A172 (cell line): Measurements from ENCODE around the gene FAM149B1. TPM values are rescaled to one million over a fixed set of nuclear protein-coding genes. Genes with fewer than 3 reads are reported as not detected.
"Not testable (repeated sequence)": the region's sequence is repeated elsewhere in the genome, so short reads cannot be mapped to it uniquely, and the experiment has no call there.

Experiments used
- DNase-seq: peaks from one replicate; pipeline ENCODE4 v3.0.0-alpha.2; 2015; ENCODE audit warnings: low spot score
- total RNA-seq: library from RNA; depleted of rRNA; stranded (reverse); fragments of >200 nt; shearing (Covaris generic); gene quantifications from 2 replicates; pipeline ENCODE4 v1.2.3, GENCODE V29; 2014

FAM149B1 gene
- total RNA-seq, 1 experiment from 2014 or later: 10.4 TPM

DNA sequence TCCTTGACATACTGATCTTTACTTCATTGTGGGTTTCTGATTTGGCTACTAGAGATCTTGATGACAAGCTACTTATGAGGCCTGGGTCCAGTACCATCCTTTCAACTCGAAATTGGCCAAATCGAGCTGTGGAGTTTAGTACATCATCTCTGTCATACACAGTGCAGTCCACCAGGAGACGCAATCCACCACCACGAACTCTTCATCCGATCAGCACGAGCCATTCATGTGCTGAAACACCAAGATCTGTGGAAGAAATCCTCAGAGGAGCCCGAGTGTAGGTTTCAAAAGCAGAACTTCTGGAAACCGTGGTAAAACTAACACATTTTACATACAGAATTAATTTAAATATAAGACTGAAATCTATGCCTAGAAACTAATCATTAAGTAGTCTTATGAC is 65.0 kb downstream of the FAM149B1 start:
- no peak for DNase-seq

DNA sequence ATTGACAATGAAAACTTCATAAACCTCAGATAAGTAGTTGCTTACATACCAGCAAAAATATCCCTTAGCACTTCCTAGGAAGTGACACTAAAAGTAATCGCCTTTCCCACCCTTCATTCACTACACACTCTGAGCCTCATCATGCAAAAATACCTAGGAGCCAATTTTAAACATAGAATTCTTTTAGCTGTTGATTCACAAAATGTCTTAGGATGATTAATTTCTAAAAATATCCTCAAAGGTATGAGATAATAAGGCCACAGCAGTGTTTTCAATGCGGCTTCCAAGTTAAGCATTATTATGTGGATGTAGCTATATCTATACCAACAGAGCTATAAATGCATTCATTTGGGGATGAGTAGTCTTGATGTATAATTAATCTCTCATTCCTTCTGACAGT is 66.0 kb downstream of the FAM149B1 start:
- DNase-seq: no peak

DNA sequence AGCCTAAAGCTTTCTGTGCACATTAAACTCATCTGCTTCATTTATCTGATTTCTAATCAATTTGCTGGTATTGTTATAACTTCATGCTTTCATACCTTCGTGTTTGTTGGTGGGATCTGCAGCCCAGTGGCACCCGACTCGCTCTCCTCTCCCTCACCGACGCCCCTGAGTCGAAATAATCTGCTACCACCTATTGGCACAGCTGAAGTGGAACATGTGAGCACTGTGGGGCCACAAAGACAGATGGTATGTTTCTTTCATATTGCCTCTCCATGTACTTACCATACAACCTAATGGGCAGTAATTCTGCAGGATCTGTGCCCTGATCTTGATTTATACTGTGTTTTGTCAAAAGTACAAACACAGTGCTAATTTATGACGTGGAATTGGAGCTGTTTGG is 66.8 kb downstream of the FAM149B1 start:
- DNase-seq: no peak

DNA sequence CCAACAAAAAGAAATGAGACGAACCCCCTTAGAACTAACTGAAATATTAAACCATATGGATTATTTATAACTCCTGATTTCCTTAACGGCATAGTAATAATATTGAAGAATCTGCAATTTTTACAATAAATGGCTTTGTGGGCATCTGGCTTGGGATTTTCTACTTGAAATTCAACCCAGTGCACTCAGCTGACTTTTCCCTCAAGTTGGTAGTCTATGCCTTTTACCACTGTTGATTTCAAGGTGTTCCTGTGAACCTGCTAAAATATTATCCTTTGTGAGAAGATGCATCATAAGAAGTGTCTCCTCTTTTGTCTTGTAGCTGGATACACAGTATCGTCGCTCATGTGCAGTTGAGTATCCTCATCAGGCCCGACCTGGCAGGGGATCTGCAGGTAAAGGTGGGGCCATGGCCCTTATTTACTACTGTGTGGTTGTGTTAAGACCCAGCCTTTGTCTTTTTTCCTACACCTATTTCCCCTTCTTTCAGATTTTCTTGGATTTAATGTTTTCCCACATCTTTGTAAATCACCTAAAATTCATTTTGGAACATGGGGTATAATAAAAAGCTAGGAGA is 71.2 kb downstream of the FAM149B1 start:
- DNase-seq: no peak

DNA sequence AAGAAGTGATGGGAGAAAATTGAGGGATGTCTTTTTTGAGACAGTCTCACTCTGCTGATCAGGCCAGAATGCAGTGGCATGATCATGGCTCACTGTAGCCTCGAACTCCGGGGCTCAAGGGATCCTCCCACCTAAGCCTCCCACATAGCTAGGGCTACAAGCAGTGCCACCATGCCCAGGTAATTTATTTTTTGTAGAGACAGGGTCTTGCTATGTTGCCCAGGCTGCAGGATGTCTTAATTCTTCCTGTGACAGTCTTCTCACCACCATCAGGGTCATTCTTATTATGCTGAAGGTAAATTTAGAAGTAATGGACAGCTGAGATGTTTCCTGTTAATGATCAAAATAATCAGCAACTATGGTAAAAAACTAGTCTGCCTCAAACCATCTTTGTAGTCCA is 72.0 kb downstream of the FAM149B1 start:
- DNase-seq: no peak

DNA sequence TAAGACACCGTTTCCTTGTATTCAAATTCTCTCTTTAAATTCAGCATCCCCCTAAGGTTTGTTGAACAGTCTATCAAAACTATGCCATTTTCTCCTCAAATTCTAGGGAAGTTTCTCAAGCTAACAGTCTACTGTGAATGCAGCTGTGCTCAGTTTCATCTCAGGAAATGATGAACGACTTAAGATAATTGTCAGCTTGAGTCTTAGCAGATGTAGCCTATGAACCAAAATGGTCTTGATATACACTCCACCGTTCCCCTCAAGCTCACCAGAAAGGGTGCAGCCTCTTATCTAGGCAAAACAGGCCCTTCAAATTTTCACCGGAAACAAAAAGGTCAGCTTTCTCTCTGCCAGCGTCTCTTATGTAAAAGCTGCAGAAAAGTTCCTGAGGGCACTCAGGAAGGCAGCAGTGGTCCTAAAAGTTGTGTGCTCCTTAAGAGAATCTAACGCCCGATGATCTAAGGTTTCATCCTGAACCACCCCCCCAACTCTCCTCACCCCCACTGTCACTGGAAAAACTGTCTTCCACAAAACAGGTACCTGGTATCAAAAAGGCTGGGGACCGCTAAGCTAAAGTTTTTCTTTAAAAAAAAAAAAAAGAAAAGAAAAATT is 77.1 kb downstream of the FAM149B1 start:
- DNase-seq: no peak

DNA sequence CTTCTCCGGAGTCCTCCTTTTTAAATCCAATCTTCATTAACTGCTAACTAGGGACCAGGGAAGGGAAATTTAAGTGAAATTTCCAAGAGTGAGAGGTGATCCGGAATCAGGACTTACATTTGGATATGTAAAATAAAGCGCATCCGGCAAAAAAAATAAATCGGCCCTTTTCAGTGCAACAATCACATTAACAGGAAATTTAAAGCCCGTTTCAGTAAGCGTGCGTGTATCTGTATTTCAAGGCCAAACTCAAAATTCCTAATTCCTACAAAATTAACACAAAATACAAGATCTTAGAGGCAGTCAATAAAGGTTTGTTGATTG is 78.4 kb downstream of the FAM149B1 start:
- DNase-seq: no peak

DNA sequence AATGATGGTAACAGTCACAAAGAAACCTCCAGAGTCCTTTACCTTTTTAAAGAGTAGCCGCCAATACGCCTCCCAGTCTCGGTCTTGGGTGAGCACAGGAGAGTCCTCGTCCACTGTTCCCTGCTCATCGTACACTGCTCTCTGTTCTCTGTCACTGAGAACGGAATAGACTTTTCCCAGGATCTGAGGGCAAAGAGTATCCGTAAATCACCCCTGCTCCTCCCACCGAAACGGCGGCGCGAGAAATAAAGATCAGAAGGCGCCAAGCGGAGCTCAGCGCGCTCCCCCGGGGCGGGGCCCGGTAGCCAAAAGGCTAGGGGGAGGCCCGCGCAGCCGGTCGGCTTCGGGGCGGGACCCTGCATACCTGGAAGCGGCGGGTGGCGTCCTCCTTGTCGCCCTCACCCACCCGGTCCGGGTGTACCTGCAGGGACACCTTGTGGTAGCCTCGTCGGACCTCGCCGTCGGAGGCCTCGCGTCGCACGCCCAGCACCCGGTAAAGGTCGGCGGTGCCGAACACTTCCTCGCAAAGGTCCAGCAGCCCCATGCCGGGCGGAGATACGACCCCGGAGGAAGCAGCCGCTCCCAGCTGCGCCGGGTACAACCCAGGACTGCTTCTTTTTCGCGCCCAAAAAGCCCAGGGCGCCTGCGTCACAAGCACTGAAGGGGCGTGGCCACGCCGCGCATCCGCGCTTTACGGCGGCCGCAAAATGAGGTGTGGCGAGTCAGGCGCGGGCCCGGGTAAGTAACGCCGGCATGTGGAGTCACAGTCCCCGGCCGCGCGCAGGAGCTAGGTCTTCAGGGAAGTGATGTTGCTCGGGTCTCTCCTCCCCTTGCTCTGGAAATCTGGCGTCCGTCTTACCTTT is 79.0 kb downstream of the FAM149B1 start, which contains the start of gene DNAJC9:
TSS of gene DNAJC9 (minus strand) at position 610 of the 863 bp plus-strand sequence. CDS start at position 544, 66 bp downstream.
- DNase-seq: peak; percentile 87

DNA sequence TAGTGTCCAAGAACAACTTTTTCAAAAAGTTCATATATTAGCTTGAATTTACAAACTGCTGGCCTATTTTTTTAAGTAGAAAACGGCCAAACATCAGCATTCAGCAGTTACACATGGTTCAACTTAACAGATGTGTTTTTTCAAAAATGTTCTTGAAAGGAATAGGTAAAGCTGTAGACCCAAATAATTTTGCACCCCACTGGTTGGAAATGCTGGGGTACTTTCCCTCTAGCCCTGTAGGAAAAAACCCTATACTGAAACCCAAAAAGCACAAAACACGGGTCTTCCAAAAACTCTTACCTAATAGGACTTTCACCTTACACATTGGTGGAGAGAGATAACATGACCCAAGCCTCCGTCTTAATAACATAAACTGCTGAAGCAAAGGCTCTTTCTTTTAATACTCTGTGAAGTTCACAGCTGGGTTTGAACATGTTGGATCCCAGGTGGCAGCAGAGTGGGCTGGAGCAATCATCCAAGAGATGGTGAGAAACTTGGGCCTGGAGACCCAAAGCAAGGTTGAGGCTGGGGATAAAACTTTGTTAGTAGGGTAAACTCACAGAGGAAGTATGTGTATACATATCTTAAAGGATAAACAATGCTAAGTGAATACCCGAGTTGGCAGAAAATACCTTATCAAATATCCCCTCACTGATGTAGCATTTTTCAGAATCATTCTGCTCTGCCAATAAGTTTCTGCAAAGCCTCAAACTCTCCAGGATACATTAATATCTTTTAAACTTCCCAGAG is 79.8 kb downstream of the FAM149B1 start:
- peak; percentile 16 for DNase-seq

DNA sequence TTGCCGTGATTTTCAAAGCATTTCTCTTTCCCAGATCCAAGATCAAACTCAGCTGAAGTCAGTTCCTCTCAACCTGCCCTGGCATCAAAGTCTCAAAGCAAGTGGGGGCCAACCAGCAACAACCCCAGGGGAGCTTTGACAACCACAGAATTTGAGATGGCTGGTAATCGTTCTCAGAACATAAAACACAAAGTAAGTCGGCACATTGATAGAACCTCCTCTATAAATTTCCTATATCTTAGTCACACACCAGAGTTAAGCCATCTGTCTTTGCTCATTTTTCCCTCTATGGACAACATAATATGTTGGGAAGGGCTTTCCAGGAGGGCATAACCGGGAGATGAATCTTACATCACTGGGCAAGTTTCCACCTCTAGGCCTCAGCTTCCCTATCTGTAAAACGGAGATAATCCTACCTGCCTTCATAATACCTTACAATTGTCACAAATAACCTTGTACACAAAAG is 80.4 kb downstream of the FAM149B1 start:
- DNase-seq: no peak

DNA sequence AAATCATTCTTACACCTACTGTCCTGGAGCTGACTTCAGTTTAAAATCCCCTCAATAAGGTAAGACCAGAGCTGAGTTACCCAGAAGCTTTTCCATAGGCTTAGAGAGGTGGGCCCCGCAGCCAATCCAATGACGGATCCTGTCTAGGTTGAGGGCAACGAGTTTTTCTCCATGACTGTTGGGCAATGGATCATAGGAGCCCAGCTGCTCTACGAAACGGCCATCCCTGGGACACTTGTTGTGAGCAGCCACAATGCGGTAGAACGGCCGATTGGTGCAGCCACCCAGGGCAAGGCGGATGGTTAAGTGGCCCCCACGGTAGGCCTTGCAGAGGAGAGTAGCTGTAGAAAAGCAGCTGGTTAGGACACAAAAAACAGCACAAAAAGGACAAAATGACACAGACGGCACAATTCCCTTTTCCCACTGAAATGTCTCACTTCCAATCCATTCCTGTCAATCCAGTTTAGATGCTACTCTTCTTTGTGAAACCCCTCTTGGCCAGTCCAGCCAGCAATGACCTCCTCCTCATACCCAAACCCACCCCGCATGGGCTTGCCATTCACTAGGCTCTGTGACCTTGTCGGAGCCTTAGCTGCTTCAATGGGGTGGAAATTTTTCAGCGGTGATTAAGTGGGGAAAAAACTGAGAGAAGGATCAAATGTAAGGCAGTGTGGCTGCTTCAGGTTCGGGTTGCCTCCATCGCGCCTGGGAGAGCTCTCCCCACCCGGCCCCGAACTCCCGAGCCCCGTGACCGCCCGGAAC is 83.9 kb downstream of the FAM149B1 start:
- no peak for DNase-seq

DNA sequence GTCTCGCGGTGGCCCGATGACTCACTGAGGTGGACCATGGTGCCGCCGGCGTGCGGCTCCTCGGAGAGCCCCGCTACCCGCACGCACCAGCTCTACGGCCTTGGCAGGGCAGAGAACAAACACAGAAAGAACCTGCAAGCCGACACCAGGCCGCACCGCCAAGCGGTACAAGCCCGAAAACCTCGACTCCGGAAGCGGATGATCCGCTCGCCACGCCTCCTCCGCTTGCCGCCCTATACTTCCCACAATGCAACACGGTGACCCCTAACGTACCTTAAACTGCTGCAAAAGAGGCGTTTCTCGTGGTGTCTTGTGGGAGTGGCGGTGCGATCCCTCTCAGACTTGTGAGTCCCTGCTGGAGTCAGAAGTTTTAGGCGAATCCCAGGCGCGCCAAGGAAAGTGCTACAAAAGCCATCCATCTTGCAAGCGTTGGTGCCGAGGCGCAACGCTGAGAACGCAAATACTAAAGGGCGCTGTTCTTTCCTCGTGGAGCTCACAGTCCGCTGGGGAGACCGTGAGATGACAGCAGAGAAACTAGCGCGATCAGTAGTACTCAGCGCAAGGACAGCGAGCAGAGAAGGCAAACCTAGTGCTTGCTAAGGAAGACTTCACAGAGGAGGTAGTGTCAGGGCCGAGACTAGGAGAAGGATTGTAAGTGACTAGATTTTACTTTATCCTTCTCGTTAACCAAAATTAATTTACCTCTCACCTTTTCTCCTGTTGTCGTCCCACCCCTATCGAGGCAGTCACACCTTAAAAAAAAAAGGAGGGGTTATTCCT is 84.7 kb downstream of the FAM149B1 start, which contains the start of gene MRPS16:
TSS of gene MRPS16 (minus strand) at position 200 of the 780 bp plus-strand sequence. CDS start at position 38, 162 bp downstream.
- peak; percentile 95 for DNase-seq

DNA sequence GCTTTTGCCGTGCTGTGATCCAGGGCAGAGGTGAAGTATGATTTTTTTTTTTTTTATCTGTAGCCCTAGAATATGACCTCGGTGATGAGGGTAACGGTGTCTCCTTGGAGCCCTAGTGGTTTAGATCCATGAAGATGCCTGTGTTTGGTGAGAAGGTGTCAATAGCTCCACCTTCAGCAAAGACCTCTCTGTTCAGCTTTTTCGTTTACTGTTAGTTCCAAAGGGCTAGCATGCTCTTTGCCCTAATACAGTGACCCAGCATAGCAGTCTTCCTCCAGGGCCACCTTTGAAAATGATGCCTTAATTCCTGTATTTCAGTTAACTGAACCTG is 85.3 kb downstream of the FAM149B1 start:
- peak; percentile 22 for DNase-seq

DNA sequence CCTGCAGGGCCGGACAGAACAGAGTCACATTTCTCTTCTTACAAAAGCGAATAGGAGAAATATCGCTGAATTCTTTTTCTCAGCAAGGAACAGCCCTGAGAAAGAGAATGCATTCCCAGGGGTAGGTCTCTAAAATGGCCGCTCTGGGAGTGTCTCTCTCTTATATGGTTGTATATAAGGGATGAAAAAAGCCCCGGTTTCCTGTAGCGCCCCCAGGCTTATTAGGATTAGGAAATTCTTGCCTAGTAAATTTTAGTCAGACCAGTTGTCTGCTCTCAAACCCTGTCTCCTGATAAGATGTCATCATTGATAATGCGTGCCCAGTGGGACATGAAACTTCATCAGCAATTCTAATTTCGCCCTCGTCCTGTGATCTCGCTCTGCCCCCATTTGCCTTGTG is 90.7 kb downstream of the FAM149B1 start:
- not testable (repeated sequence) for DNase-seq

DNA sequence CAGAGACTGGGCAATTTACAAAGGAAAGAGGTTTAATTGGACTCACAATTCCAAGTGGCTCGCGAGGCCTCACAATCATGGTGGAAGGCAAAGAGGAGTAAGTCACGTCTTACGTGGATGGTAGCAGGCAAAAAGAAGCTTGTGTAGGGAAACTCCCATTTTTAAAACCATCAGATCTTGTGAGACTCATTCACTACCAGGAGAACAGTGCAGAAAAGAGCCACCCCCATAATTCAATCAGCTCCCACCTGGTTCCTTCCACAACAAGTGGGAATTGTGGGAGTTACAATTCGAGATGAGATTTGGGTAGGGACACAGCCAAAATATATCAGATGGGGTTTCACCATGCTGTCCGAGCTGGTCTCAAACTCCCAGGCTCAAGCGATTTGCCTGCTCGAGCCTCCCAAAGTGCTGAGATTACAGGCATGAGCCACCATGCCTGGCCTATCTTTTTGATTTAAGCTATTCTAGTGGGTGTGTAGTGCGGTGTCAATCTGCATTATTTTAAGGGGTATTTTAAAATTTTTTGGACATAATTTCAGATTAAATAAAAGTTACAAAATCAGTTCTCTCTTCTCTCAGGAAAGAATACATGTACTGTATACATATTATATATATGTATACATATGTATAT is 93.6 kb downstream of the FAM149B1 start:
- DNase-seq: no peak

DNA sequence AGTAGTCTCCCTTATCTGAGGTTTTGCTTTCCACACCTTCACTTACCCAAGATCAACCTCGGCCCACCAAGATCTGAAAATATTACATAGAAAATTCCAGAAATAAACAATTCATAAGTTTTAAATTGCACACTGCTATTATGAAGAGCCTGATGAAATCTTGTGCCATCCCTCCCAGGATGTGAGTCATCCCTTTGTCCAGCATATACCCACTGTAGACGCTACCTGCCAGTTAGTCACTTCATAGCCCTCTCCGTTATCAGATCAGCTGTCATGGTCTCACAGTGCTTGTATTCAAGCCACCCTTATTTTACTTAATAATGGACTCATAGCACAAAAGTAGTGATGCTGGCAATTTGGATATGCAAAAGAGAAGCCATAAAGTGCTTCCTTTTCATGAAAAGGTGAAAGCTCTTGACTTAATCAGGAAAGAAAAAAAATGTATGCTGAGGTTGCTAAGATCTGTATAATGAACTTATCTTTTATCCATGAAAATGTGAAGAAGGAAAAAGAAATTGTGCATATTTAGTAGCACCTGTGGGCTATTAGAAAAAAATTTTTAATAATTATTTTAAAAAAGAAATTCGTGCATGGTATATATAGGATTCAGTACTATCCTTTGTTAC is 94.3 kb downstream of the FAM149B1 start:
- DNase-seq: peak; percentile 96

DNA sequence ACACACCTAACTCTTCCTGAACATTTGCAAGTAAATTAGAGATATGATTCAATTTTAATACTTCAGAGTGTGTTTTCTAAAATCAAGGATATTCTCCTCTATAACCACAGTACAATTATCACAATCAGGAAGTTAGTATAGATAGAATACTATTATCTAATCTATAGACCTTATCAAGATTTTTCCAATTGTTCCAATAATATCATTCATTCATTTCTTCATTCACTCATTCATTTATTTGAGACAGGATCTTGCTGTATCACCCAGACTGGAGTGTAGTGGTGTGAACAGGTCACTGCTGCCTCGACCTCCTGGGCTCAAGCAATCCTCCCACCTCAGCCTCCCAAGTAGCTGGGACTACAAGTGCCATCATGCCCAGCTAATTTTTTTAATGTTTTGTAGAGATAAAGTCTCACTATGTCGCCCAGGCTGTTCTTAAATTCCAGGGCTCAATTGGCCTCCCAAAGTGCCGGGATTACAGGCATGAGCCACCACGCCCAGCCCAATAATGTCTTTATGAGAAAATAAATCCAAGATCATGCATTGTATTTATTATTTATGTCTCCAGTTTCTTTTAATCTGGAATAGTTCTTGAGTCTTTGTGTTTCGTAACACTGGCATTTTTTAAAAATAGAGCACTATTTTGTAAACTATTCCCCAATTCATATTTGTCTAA is 95.1 kb downstream of the FAM149B1 start:
- no peak for DNase-seq

DNA sequence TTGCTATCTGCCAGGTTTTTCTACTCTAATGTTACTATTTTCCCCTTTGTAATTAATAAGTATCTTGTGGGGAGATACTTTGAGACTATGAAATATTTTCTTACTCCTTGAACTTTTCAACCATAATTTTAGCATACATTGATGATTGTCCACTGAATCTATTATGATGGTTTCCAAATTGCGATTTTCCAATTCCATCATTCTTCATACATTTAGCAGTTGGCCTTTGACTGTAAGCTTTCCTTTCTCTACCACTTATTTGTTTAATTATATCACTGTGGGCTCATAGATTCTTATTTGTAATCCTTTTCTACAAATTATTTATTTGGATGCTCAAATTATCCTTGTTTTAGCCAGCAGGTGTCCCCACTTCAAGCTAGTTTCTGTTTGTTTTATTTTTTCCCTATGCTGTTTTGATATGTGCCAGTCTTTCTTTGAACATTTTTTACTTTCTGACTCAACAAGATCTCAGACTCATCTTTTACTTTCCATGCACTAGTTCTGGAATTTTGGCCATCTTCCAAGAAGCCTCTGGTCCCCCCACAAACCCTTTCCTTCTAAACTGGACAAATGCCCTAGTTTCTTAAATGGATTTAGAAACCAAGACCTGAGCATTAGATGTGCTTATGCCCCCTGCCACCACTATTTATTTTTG is 95.9 kb downstream of the FAM149B1 start:
- DNase-seq: peak; percentile 26
